SK-N-SH treated with all-trans-retinoic acid at 6 μM for 48 hours (cell line): Measurements from ENCODE around the gene TMEM52B.
A peak's percentile ranks its signal among the peaks of the same experiment; 100 is the strongest.

Source experiments
- ATAC-seq: fragments of 200-7000 bp; cut with Tn5 transposase; 3 replicates; pipeline ENCODE4 v1.9.1; 2020; ENCODE audit warnings: mild to moderate bottlenecking, moderate library complexity
- ARNTL ChIP-seq: fragments of 450-650 bp; formaldehyde crosslinking; IDR thresholded peaks from 2 replicates; pipeline ENCODE4 v1.5.0; 2020; ENCODE audit warnings: low read depth, mild to moderate bottlenecking, moderate library complexity, borderline replicate concordance
- CREB5 ChIP-seq: fragments of 250-450 bp; sonication (Bioruptor Pico); IDR thresholded peaks from 2 replicates; pipeline ENCODE4 v1.5.1; 2020; ENCODE audit warnings: low read depth, mild to moderate bottlenecking, moderate library complexity
- CSDC2 ChIP-seq: fragments of 250-450 bp; sonication (Bioruptor Pico); IDR thresholded peaks from 2 replicates; pipeline ENCODE4 v1.5.0; 2020; ENCODE audit warnings: mild to moderate bottlenecking, moderate library complexity
- ESRRG ChIP-seq: fragments of 250-450 bp; sonication (Bioruptor Pico); IDR thresholded peaks from 2 replicates; pipeline ENCODE4 v1.6.1; 2021; ENCODE audit warnings: mild to moderate bottlenecking
- GLIS3 ChIP-seq: fragments of 250-450 bp; sonication (Bioruptor Pico); IDR thresholded peaks from 2 replicates; pipeline ENCODE4 v1.5.0; 2020; ENCODE audit warnings: mild to moderate bottlenecking, moderate library complexity
- ISL1 ChIP-seq: fragments of 250-450 bp; sonication (Bioruptor Pico); IDR thresholded peaks from 2 replicates; pipeline ENCODE4 v2.1.2; 2022; ENCODE audit warnings: mild to moderate bottlenecking, moderate library complexity
- OSR1 ChIP-seq: fragments of 250-450 bp; sonication (Bioruptor Pico); IDR thresholded peaks from 2 replicates; pipeline ENCODE4 v1.8.0; 2022; ENCODE audit warnings: moderate library complexity, mild to moderate bottlenecking, inconsistent platforms
- PATZ1 ChIP-seq: fragments of 250-450 bp; sonication (Bioruptor Pico); IDR thresholded peaks from 2 replicates; pipeline ENCODE4 v1.8.0; 2020; ENCODE audit warnings: mild to moderate bottlenecking, moderate library complexity, borderline replicate concordance
- POU6F1 ChIP-seq: fragments of 250-450 bp; sonication (Bioruptor Pico); IDR thresholded peaks from 2 replicates; pipeline ENCODE4 v1.8.0; 2021; ENCODE audit warnings: low read depth, mild to moderate bottlenecking, moderate library complexity, borderline replicate concordance
- RARB ChIP-seq: fragments of 250-450 bp; sonication (Bioruptor Pico); IDR thresholded peaks from 2 replicates; pipeline ENCODE4 v1.8.0; 2021; ENCODE audit warnings: mild to moderate bottlenecking, moderate library complexity
- TCF4 ChIP-seq: fragments of 250-450 bp; sonication (Bioruptor Pico); IDR thresholded peaks from 2 replicates; pipeline ENCODE4 v1.8.0; 2021; ENCODE audit warnings: mild to moderate bottlenecking, moderate library complexity, borderline replicate concordance
- TSHZ2 ChIP-seq: fragments of 250-450 bp; sonication (Bioruptor Pico); IDR thresholded peaks from 2 replicates; pipeline ENCODE4 v1.5.0; 2020; ENCODE audit warnings: mild to moderate bottlenecking, moderate library complexity
- ZC3H10 ChIP-seq: fragments of 250-450 bp; sonication (Bioruptor Pico); IDR thresholded peaks from 2 replicates; pipeline ENCODE4 v1.5.1; 2021; ENCODE audit warnings: mild to moderate bottlenecking, moderate library complexity
- ZFP3 ChIP-seq: fragments of 250-450 bp; sonication (Bioruptor Pico); IDR thresholded peaks from 2 replicates; pipeline ENCODE4 v1.5.0; 2020; ENCODE audit warnings: mild to moderate bottlenecking, moderate library complexity
- ZFP30 ChIP-seq: fragments of 450-650 bp; formaldehyde crosslinking; IDR thresholded peaks from 2 replicates; pipeline ENCODE4 v1.5.0; 2022; ENCODE audit warnings: mild to moderate bottlenecking, moderate library complexity
- ZNF565 ChIP-seq: fragments of 450-650 bp; formaldehyde crosslinking; conservative IDR thresholded peaks from 2 replicates; pipeline ENCODE4 v1.5.0; 2020; ENCODE audit warnings: low read depth, mild to moderate bottlenecking, moderate library complexity
- ZNF8 ChIP-seq: fragments of 450-650 bp; formaldehyde crosslinking; IDR thresholded peaks from 2 replicates; pipeline ENCODE4 v1.5.0; 2020; ENCODE audit warnings: mild to moderate bottlenecking, moderate library complexity

TMEM52B gene

GRCh38 chr12:10158406-10158805 is 20.4 kb upstream of the TMEM52B start:
- no peak for ATAC-seq
- TF ChIP-seq PATZ1 (CRISPR knock-in tag) (no peak), ZNF565 (CRISPR knock-in tag) (no peak), ZFP3 (CRISPR knock-in tag) (no peak), CREB5 (CRISPR knock-in tag) (no peak), ESRRG (no peak), ZNF8 (CRISPR knock-in tag) (no peak), RARB (CRISPR knock-in tag) (no peak)
- TF ChIP-seq, all 23 proteins: peak for 0

- TF ChIP-seq CSDC2, result no peak
- no peak for ATAC-seq
These were observed 19.6 kb upstream of the TMEM52B start for GRCh38 chr12:10159280-10159679.

- TF ChIP-seq POU6F1 (CRISPR knock-in tag), result no peak
- no peak for TF ChIP-seq ESRRG
- TF ChIP-seq TCF4 (CRISPR knock-in tag), result no peak
- TF ChIP-seq ISL1 (CRISPR knock-in tag), result peak; percentile 41
- no peak for TF ChIP-seq ZNF8 (CRISPR knock-in tag)
- TF ChIP-seq GLIS3 (CRISPR knock-in tag), result no peak
- TF ChIP-seq RARB (CRISPR knock-in tag), result no peak
- TF ChIP-seq OSR1 (CRISPR knock-in tag), result no peak
- TF ChIP-seq, all 23 proteins: peak for 1
- no peak for ATAC-seq
These were observed 18.0 kb upstream of the TMEM52B start for GRCh38 chr12:10160617-10161385.

GRCh38 chr12:10163084-10163483 is 15.7 kb upstream of the TMEM52B start:
- no peak for TF ChIP-seq ISL1 (CRISPR knock-in tag)
- TF ChIP-seq ARNTL (CRISPR knock-in tag), result no peak
- TF ChIP-seq ZC3H10 (CRISPR knock-in tag), result no peak
- no peak for TF ChIP-seq RARB (CRISPR knock-in tag)
- TF ChIP-seq TSHZ2 (CRISPR knock-in tag), result no peak

GRCh38 chr12:10165421-10165820 is 13.4 kb upstream of the TMEM52B start:
- TF ChIP-seq CSDC2, result no peak
- TF ChIP-seq ZFP3 (CRISPR knock-in tag), result no peak
- no peak for TF ChIP-seq PATZ1 (CRISPR knock-in tag)
- no peak for TF ChIP-seq ZFP30 (CRISPR knock-in tag)
- no peak for TF ChIP-seq OSR1 (CRISPR knock-in tag)
- no peak for TF ChIP-seq ZNF8 (CRISPR knock-in tag)
- no peak for TF ChIP-seq TSHZ2 (CRISPR knock-in tag)
- no peak for ATAC-seq

More at GRCh38 chr12:10163084-10163483, 15.7 kb upstream of the TMEM52B start:
- no peak for ATAC-seq
